Fibroblast of pulmonary artery (primary cell): ENCODE data around the gene CAST.

Experiments used
- DNase-seq: peaks from one replicate; pipeline ENCODE4 v3.0.0-alpha.2; 2010; ENCODE audit warnings: low read depth
- H3K4me3 ChIP-seq: replicated peaks from 2 replicates; pipeline ENCODE4 v1.5.1; 2011; ENCODE audit warnings: low read depth, mild to moderate bottlenecking, control low read depth, low read length, moderate library complexity
- TF ChIP-seq, protein P1 (sequence below): IDR thresholded peaks from 2 replicates; pipeline ENCODE4 v1.5.1; 2011; ENCODE audit warnings: mild to moderate bottlenecking, control low read depth, low read length, inconsistent platforms; ENCODE audit errors: missing control alignments

Gene CAST

DNA sequence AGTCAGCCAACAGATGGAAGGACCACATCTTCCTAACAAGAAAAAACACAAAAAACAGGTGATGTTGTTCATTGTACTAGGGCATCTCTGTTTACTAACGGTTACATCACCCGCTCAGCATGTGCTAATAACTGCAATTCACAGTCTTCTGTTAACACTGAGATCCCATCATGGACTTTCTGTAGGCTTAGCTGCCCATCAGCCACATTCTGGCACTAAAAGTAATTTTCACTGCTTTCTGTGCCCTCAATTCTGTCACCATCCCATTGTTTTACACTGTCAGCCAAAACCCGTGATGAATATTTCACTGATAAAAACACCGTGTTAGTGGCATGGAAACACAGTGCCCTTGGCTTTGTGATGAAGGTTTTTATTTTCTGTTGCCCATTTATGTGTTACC is 64.6 kb downstream of the CAST start:
- TF ChIP-seq, protein P1, sequence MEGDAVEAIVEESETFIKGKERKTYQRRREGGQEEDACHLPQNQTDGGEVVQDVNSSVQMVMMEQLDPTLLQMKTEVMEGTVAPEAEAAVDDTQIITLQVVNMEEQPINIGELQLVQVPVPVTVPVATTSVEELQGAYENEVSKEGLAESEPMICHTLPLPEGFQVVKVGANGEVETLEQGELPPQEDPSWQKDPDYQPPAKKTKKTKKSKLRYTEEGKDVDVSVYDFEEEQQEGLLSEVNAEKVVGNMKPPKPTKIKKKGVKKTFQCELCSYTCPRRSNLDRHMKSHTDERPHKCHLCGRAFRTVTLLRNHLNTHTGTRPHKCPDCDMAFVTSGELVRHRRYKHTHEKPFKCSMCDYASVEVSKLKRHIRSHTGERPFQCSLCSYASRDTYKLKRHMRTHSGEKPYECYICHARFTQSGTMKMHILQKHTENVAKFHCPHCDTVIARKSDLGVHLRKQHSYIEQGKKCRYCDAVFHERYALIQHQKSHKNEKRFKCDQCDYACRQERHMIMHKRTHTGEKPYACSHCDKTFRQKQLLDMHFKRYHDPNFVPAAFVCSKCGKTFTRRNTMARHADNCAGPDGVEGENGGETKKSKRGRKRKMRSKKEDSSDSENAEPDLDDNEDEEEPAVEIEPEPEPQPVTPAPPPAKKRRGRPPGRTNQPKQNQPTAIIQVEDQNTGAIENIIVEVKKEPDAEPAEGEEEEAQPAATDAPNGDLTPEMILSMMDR: no peak
- no peak overlapping the region for H3K4me3 ChIP-seq
- no peak for DNase-seq

DNA sequence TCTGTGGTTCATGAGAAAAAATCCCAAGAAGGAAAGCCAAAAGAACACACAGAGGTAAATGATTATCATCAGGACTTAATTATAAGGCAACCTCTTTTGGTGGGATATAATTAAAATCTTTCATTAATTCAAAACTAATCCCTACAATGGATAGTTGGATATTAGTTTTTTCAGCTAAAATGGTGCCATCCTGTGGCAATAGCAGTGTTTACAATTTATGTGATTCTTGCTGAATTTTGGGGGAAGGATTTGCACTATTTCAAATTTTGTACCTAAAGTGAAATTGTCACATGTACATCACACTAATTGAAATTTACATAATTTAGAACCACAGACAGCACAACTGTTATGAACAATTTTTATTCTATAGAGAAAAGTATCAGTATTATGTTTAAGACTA is 67.0 kb downstream of the CAST start:
- TF ChIP-seq, protein P1: peak; percentile 36
- no peak for DNase-seq
- H3K4me3 ChIP-seq: no peak overlapping the region

DNA sequence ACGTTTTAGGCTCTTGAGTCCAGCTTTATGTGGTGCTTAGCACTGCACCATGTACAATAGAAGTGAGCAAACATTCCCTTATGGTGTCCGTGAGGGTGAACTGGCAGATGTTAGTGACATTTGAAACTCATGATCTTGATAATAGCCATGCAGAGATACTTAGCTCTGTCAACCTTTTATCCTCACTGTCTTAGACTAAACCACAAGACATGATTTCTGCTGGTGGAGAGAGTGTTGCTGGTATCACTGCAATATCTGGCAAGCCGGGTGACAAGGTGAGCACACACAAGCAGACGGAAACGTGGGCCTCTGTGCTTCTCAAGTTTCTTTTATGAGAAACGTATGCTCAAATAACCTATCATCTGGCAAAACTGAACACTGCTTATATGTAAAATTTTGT is 68.4 kb downstream of the CAST start:
- no peak overlapping the region for H3K4me3 ChIP-seq
- no peak for DNase-seq
- TF ChIP-seq, protein P1: no peak

DNA sequence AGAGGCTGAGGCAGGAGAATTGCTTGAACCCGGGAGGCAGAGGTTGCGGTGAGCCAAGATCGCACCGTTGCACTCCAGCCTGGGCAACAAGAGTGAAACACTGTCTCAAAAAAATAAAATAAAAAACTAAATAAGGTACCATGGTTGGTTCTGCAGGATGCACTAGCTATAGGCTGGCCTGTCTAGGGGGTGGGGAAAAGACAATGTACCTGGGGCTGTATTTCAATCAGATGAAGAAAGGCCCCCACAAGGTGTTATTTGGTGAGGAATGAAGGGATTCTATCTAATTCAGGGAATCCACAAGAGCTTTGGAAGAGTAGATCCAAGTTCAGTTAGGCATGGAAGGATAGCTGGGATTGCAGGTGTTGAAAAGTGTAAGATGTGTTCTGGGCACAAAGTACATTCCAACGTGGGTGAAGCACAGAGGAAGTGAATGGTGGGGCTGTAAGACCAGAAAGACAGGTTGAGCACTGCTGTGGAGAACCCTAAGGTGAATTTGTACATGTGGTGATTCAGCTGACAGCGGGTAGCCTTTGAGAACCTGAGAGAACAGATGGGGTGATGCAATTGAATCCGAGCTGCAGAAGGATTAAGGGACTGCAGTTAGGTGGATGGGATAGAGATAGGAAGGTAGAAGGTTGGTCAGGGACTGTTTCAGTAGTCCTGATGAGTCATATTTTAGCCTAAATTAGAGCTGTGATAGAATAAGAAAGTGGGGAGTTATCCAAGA is 71.8 kb downstream of the CAST start:
- TF ChIP-seq, protein P1: no peak
- H3K4me3 ChIP-seq: no peak overlapping the region
- no peak for DNase-seq

DNA sequence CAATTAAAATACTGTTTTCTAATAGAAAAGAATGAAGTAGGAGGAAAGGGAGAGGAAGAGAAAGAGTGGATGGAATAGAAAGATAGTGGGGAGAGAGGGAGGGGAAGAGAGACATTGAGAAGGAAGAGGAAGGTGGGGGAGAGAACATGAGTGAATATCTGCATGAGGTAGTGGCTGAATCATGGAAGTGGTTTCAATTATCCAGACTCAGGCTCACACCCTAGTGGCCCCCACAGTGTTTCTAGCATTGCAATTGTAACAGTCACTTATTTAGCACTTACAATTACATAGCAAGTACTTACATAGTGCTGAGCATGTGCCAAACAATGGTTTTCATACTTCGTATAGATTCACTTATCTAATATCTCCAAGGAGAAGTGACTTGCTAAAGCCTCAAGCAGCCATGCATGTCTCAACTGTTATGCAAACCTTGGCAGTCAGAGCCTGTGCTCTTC is 72.7 kb downstream of the CAST start:
- peak; percentile 76 for DNase-seq
- TF ChIP-seq, protein P1: no peak
- H3K4me3 ChIP-seq: no peak overlapping the region

DNA sequence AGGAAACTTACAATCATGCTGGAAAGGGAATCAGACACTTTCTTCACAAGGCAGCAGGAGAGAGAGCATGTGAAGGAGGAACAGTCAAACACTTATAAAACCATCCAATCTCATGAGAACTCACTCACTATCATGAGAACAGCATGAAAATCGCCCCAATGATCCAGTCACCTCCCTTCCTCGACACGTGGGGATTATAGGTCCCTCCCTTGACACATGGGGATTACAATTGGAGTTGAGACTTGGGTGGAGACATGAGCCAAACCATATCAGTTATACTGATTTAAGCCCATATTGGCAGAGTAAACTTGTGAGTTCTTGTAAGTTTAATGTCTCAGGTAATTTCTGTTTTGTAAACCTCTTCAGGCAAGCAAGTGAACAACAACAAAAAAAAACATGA is 74.8 kb downstream of the CAST start:
- TF ChIP-seq, protein P1: no peak
- H3K4me3 ChIP-seq: no peak overlapping the region
- DNase-seq: no peak

DNA sequence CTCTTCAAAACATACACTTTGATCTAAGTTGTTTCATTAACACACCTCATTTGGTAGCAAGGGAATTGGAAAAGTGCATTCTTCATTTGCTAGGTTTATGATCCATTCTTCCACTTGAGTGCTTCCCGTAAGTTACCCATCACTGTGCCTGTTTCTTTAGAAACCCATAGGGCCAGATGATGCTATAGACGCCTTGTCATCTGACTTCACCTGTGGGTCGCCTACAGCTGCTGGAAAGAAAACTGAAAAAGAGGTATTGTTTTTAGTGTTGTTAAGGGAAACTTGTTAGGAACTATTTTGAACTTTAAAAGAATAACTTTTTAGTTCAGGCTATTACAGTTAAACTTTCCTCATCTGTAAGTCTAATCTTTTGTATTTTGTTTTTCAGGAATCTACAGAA is 78.9 kb downstream of the CAST start:
- H3K4me3 ChIP-seq: no peak overlapping the region
- DNase-seq: no peak
- TF ChIP-seq, protein P1: no peak
